GM18858 (cell line): ENCODE data around the gene CACNA1G.

Experiments used
- ATAC-seq: cut with Tn5 transposase; IDR thresholded peaks from one replicate; pipeline ENCODE4 v1.9.1; 2021; ENCODE audit not compliant: unreplicated experiment

Gene CACNA1G

GRCh38 chr17:50564916-50565315 is 4.4 kb downstream of the CACNA1G start:
- ATAC-seq, result no peak

GRCh38 chr17:50565402-50566350 is 5.2 kb downstream of the CACNA1G start:
- ATAC-seq, result no peak

- no peak for ATAC-seq
These were observed 6.4 kb downstream of the CACNA1G start for GRCh38 chr17:50566886-50567285.

- ATAC-seq, result no peak
These were observed 8.1 kb downstream of the CACNA1G start for GRCh38 chr17:50568659-50569058.

- ATAC-seq, result no peak
These were observed 9.1 kb downstream of the CACNA1G start for GRCh38 chr17:50569592-50569991.

GRCh38 chr17:50570032-50570431 is 9.5 kb downstream of the CACNA1G start:
- ATAC-seq, result no peak

- no peak for ATAC-seq
These were observed 10.0 kb downstream of the CACNA1G start for GRCh38 chr17:50570528-50570927.

- ATAC-seq, result no peak
These were observed 11.2 kb downstream of the CACNA1G start for GRCh38 chr17:50571681-50572080.

GRCh38 chr17:50572541-50572940 is 12.0 kb downstream of the CACNA1G start:
- no peak for ATAC-seq

GRCh38 chr17:50573866-50574611 is 13.5 kb downstream of the CACNA1G start:
- no peak for ATAC-seq

GRCh38 chr17:50575581-50576210 is 15.2 kb downstream of the CACNA1G start:
- no peak for ATAC-seq

GRCh38 chr17:50576864-50577263 is 16.3 kb downstream of the CACNA1G start:
- no peak for ATAC-seq

GRCh38 chr17:50577451-50577954 is 17.0 kb downstream of the CACNA1G start:
- ATAC-seq, result no peak

GRCh38 chr17:50578173-50578572 is 17.7 kb downstream of the CACNA1G start:
- no peak for ATAC-seq

- ATAC-seq, result no peak
These were observed 18.9 kb downstream of the CACNA1G start for GRCh38 chr17:50579399-50579798.

GRCh38 chr17:50580646-50581045 is 20.1 kb downstream of the CACNA1G start:
- ATAC-seq, result no peak

- ATAC-seq, result no peak
These were observed 20.8 kb downstream of the CACNA1G start for GRCh38 chr17:50581316-50581715.

- ATAC-seq, result no peak
These were observed 22.2 kb downstream of the CACNA1G start for GRCh38 chr17:50582741-50583140.

GRCh38 chr17:50583641-50584040 is 23.1 kb downstream of the CACNA1G start:
- no peak for ATAC-seq

GRCh38 chr17:50584116-50584515 is 23.6 kb downstream of the CACNA1G start:
- no peak for ATAC-seq

GRCh38 chr17:50584749-50585148 is 24.2 kb downstream of the CACNA1G start:
- ATAC-seq, result no peak
